Upper lobe of right lung (tissue), 1 donor: ENCODE data around the gene ASIC3. TPM values are rescaled to one million over a fixed set of nuclear protein-coding genes. Genes with fewer than 3 reads are reported as not detected.
"Not testable (repeated sequence)": the region's sequence is repeated elsewhere in the genome, so short reads cannot be mapped to it uniquely, and the experiment has no call there.

Source experiments
- ATAC-seq: fragments of 200-7000 bp; cut with Tn5 transposase; one replicate; pipeline ENCODE4 v1.9.1; 2020; ENCODE audit warnings: mild to moderate bottlenecking, moderate library complexity
- DNase-seq: peaks from one replicate; pipeline ENCODE4 v3.0.0-alpha.2; 2020
- H3K27ac ChIP-seq: fragments of 200-600 bp; one replicate; pipeline ENCODE4 v1.8.0; 2022
- H3K27me3 ChIP-seq: fragments of 200-600 bp; one replicate; pipeline ENCODE4 v1.8.0; 2022; ENCODE audit warnings: mild to moderate bottlenecking
- H3K36me3 ChIP-seq: fragments of 200-600 bp; one replicate; pipeline ENCODE4 v1.8.0; 2022
- H3K4me1 ChIP-seq: fragments of 200-600 bp; one replicate; pipeline ENCODE4 v1.8.0; 2022
- H3K4me3 ChIP-seq: fragments of 200-600 bp; one replicate; pipeline ENCODE4 v1.8.0; 2022; ENCODE audit warnings: mild to moderate bottlenecking
- H3K9me3 ChIP-seq: fragments of 200-600 bp; one replicate; pipeline ENCODE4 v1.8.0; 2022
- CTCF ChIP-seq: fragments of 200-600 bp; IDR thresholded peaks from one replicate; pipeline ENCODE4 v1.8.0; 2022; ENCODE audit warnings: antibody characterized with exemption
- intact Hi-C: fragments of 100-400 bp; cut with DNase I; formaldehyde crosslinking; loops from one replicate; pipeline ENCODE4 v1.11.0; 2022
- total RNA-seq: library from RNA; stranded (reverse); fragmentation: NEBNext Ultra II Directional; extraction: Animal tissue kit (Norgen Biotek cat#: 25700); gene quantifications from one replicate; pipeline ENCODE4 v1.2.1, GENCODE V29; 2021
- donor health status: DM: no; HTN: yes; CAD: no; lungs with severe emphysema.

ASIC3 gene
- total RNA-seq, 1 donor from 2014 or later, result 2.6 TPM

- DNase-seq, result no peak
- ATAC-seq, result no peak
- TF ChIP-seq CTCF, result no peak
- no peaks in the 10 kb centered on the region for H3K9me3 ChIP-seq
- peaks cover 11% of the 10 kb centered on the region for H3K4me1 ChIP-seq
- H3K27ac ChIP-seq, result no peak overlapping the region
- intact Hi-C loops, result no loop called here
- H3K36me3 ChIP-seq, result no peaks in the 10 kb centered on the region
- no peak overlapping the region for H3K4me3 ChIP-seq
- no peaks in the 10 kb centered on the region for H3K27me3 ChIP-seq
Observed at GRCh38 chr7:151025924-151026671, 22.2 kb upstream of the ASIC3 start.

DNA sequence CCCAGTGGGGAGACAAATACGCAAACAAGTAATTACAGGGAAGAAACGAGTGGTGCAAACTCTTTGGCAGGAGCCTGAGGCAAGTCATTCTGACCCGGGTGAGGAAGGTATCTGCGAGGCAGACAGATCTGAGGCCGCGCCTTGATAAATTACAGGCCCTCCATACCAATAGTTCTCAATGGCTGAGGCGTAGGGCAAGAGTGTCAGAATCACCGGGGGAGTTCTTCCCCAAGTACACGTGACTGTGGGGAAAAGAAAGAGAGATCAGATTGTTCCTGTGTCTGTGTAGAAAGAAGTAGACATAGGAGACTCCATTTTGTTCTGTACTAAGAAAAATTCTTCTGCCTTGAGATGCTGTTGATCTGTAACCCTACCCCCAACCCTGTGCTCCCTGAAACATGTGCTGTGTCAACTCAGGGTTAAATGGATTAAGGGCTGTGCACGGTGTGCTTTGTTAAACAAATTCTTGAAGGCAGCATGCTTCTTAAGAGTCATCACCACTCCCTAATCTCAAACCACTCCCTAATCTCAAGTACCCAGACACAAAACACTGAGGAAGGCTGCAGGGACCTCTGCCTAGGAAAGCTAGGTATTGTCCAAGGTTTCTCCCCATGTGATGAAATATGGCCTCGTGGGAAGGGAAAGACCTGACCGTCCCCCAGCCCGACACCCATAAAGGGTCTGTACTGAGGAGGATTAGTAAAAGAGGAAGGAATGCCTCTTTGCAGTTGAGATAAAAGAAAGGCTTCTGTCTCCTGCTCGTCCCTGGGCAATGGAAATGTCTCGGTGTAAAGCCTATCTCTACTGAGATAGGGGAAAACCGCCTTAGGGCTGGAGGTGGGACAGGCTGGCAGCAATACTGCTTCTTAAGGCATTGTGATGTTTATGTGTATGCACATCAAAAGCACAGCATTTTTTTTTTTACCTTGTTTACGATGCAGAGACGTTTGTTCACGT, 21.3 kb upstream of the ASIC3 start:
- peak overlapping the region; percentile 90 for H3K27ac ChIP-seq
- H3K4me1 ChIP-seq, result peaks cover 11% of the 10 kb centered on the region
- H3K4me3 ChIP-seq, DNase-seq, H3K27me3 ChIP-seq, intact Hi-C loops, ATAC-seq, H3K36me3 ChIP-seq, H3K9me3 ChIP-seq: not testable (repeated sequence)

DNA sequence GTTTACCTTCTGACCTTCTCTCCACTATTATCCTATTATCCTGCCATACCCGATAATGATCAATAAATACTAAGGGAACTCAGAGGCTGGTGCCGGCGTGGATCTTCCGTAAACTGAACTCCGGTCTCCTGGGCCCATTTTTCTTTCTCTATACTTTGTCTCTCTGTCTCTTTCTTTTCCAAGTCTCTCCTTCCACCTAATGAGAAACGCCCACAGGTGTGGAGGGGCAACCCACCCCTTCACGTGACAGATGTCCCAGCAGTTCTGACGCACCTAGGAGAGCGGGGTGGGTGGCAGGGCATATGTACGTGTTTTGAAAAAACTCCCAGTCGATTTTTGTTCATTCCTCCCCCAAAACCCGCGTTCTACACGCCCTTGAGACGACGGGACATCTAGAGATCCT, 20.6 kb upstream of the ASIC3 start:
- ATAC-seq, H3K27me3 ChIP-seq, DNase-seq, H3K36me3 ChIP-seq, H3K9me3 ChIP-seq, intact Hi-C loops: not testable (repeated sequence)
- H3K27ac ChIP-seq, result peak overlapping the region; percentile 90
- H3K4me1 ChIP-seq, result peaks cover 11% of the 10 kb centered on the region
- peak overlapping the region; percentile 73 for H3K4me3 ChIP-seq

GRCh38 chr7:151028131-151028947, 20.0 kb upstream of the ASIC3 start, which contains the start of gene ABCB8:
ABCB8 (plus strand) TSS chr7:151028450; CDS start chr7:151028516, 66 bp downstream.
- H3K27me3 ChIP-seq, result no peaks in the 10 kb centered on the region
- H3K4me1 ChIP-seq, result peaks cover 11% of the 10 kb centered on the region
- no peaks in the 10 kb centered on the region for H3K36me3 ChIP-seq
- ATAC-seq, result peak; percentile 96
- peak within 1 kb of the TSS; percentile 73 for H3K4me3 ChIP-seq
- H3K27ac ChIP-seq, result peak within 1 kb of the TSS; percentile 90
- intact Hi-C loops, result no loop called here
- peak; percentile 52 for TF ChIP-seq CTCF
- H3K9me3 ChIP-seq, result no peaks in the 10 kb centered on the region
- DNase-seq, result peak; percentile 98

GRCh38 chr7:151028948-151029501, 19.3 kb upstream of the ASIC3 start:
- no peak for DNase-seq
- Histone ChIP-seq H3K4me3 (peak overlapping the region; percentile 73), H3K9me3 (no peaks in the 10 kb centered on the region), H3K27ac (peak overlapping the region; percentile 90), H3K27me3 (no peaks in the 10 kb centered on the region), H3K4me1 (peaks cover 11% of the 10 kb centered on the region), H3K36me3 (no peaks in the 10 kb centered on the region)
- ATAC-seq, result no peak
- TF ChIP-seq CTCF, result no peak
- intact Hi-C loops, result no loop called here

GRCh38 chr7:151031011-151031410, 17.3 kb upstream of the ASIC3 start:
- no peak for TF ChIP-seq CTCF
- intact Hi-C loops, result loop anchor here (10.0 kb wide), 1 partner anchor 84 kb away; no protein-coding TSS in a partner anchor
- ATAC-seq (no peak), DNase-seq (no peak)
- Histone ChIP-seq H3K4me1 (peaks cover 11% of the 10 kb centered on the region), H3K4me3 (no peak overlapping the region), H3K36me3 (peaks cover 17% of the 10 kb centered on the region), H3K9me3 (no peaks in the 10 kb centered on the region), H3K27ac (no peak overlapping the region), H3K27me3 (no peaks in the 10 kb centered on the region)
